ENCODE results near the gene HIVEP3. TPM values are rescaled to one million over a fixed set of nuclear protein-coding genes. Genes with fewer than 3 reads are reported as not detected.

HIVEP3 gene
- total RNA-seq, 1 experiment from 2014 or later = 0.32 TPM

DNA sequence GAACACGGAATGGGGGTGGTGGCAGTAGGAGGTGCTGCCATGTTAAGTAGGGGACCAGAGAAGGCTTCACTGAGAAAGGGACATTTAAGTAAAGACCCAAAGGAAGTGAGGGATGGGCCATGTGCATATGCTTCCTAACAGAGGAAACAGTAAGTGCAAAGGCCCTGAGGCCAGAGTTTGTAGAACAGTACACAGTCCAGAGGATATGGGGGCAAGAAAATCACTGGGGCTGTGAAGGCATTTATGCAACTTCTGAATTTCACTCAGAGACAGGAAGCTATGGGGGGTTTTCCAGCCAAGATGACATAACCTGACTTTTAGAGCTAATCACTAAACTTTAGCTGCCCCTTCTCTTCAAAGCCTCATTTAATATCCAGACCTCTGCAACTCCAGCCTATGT, 231.7 kb downstream of the HIVEP3 start:
- in situ Hi-C loops (cut with HindIII; ENCODE audit: low pct_unique_long_range_greater_than_20kb, low sequenced_read_pairs) = no loop called here
- no peak for DNase-seq (ENCODE audit: low read depth, low spot score)

DNA sequence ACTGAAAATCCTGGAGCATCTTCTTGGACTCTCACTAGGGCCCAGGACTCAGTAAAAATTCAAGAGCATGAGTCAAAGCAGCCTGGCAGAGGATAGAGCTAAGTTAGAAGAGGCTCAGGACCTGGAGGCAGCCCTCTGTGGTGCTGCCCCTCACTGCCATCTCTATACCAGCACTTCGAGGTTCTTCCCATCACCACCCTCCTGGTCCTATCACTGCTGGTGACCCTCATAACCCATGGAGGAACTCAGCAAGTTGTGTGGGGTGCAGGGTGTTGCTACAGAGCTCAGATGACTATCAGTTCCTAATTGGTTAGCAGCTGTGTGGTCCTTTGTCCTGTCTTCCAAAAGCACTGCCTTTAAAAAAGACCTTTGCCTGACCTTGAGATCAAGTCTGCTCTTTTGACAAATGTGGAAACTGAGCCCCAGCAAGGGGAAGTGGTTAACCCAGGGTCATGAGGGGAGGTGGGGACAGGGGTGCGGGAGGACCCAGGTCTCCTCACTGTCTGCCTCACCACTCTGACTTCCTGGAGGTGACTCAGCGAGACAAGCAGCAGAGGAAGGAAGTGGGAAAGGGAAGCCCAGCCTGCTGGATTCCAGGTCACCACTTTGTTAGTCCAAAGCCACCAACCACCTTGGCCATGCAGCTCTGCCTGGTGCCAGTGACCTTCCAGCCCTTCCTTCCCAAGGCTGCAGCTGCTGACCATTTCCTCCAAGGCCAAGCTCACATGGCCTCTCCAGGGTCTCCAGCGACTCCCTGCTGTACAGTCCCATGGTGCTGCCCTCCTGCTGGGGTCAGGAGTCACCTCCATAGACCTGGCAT, 234.8 kb downstream of the HIVEP3 start:
- in situ Hi-C loops (cut with HindIII; ENCODE audit: low pct_unique_long_range_greater_than_20kb, low sequenced_read_pairs) = no loop called here
- no peak for DNase-seq (ENCODE audit: low read depth, low spot score)

DNA sequence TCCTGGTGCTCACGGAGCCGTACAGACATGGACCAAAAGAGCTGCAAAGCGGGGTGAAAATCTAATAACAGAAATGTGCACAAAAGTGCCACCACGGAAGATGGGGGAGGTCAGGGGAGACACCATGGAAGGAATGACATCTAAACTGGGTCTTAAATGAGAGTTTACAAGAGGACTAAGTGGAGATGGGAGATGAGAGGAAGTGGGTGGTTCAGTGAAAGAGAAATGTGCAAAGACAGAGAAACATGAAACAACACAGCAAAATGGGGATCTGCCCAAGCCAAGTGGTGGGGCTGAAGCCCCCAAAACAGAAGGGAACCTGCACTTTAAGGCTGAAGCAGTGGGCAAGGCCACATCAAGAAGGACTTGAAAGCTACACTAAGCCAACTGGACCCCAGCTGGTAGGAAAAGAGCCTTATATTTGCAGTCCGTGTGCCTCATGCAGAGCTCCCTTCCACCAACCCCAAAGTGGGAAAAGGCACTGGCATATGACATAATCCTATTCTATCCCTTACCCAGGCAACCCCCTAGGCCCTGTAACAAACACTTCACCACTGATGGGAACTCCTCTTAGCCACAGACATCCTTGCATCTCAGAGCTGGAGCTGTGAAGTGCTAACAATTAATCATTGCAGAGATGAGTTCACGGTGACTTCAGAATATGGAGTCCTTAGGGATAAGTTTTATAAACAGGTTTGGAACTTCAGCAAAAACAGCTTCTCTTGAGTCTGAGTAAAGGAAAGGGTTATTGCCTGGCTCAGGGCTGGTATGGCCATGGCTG, 235.7 kb downstream of the HIVEP3 start:
- no peak for DNase-seq (ENCODE audit: low read depth, low spot score)
- in situ Hi-C loops (cut with HindIII; ENCODE audit: low pct_unique_long_range_greater_than_20kb, low sequenced_read_pairs) = no loop called here

DNA sequence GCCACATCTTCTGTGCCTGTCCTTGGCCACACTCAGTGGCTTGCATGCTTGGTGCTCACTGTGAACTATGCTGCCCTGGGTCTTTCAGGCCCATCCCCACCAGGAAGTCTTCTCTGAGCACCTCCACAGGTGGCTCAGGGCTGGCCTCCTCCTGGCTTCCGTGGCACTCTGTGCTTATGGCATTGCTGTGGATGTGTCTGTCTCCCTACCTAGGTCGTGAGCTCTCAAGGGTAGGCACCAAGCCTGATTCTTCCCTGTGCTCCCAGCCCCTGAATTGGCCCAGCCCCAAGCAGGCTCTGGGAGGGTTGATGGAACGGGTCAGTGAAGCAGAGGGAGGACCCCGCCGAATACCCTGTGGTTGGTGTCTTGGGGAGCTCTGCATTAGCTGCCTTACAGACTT, 236.6 kb downstream of the HIVEP3 start:
- in situ Hi-C loops (cut with HindIII; ENCODE audit: low pct_unique_long_range_greater_than_20kb, low sequenced_read_pairs) = no loop called here
- DNase-seq (ENCODE audit: low read depth, low spot score) = no peak

DNA sequence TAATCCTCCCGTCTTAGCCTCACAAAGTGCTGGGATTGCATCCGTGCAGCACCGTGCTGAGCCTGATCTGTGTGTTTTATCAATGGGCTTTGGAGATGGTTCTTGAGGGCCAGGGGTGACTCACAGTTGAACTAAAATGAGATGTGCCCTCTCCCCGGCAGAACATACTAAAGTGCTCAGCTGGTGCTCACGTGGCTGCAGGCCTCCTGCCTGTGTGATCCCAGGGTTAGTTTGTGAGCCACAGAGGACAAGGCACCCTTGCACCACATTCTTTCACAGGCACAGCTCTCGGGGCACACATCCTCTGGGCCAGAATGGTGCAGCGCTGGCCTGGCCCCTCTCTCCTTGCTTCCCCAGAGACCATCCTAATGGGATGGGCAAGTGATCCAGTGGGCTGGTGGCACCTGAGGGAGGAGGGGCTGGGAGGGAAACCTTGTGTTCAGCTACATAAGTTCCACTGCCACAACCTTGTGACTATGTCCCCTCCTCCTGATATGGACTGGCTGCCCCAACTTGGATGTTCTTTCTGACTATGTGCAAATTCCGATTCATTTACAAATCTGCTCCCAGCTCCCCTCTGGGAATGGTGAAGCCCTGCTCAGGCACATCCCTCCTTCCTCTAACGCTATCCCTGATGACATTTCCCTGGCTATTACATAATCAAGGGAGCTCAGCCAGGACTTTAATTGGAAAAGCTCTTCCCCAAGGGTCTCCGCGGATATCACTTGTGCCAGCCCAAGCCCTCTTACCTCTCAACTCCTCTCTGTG, 237.2 kb downstream of the HIVEP3 start:
- peak; percentile 48 for DNase-seq (ENCODE audit: low read depth, low spot score)
- in situ Hi-C loops (cut with HindIII; ENCODE audit: low pct_unique_long_range_greater_than_20kb, low sequenced_read_pairs) = no loop called here

DNA sequence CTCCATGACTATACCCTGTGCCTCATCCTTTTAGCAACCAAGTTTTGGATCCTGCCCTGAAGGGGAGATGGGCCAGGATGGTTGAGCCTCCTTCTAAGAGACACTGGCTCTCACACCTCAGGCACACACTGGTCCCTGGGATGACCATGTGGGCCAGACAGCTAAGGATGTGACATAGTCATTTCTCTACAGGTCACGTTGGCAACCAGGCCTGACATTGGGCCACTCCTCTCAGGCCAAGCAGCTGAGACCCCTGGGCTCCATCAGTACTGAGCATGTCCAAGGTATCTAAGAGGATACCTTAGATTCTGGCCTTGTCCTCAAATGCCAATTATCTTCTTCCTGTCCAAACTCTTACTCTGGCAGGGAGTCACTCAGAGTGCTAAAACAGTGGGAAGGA, 238.7 kb downstream of the HIVEP3 start:
- in situ Hi-C loops (cut with HindIII; ENCODE audit: low pct_unique_long_range_greater_than_20kb, low sequenced_read_pairs) = no loop called here
- DNase-seq (ENCODE audit: low read depth, low spot score) = no peak

DNA sequence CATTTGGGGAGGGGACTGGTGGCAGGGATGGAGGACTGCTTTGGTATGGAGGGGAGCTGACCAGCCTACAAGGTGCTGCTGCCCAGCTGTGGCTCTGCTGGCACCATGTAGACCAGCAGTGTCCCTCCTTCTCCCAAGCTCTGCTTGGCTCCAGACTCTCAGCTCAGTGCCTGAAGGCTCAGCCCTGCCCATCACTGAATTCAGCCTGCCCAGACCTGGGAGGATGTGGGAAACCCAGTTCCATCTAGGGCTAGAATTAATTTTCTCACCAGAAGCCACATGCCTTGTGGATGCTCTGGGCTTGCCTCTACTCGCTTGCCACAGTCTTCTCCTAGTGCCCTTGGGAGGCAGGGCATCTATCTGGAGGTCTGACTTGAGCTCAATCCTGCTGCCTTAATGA, 239.2 kb downstream of the HIVEP3 start:
- no peak for DNase-seq (ENCODE audit: low read depth, low spot score)
- in situ Hi-C loops (cut with HindIII; ENCODE audit: low pct_unique_long_range_greater_than_20kb, low sequenced_read_pairs) = no loop called here

DNA sequence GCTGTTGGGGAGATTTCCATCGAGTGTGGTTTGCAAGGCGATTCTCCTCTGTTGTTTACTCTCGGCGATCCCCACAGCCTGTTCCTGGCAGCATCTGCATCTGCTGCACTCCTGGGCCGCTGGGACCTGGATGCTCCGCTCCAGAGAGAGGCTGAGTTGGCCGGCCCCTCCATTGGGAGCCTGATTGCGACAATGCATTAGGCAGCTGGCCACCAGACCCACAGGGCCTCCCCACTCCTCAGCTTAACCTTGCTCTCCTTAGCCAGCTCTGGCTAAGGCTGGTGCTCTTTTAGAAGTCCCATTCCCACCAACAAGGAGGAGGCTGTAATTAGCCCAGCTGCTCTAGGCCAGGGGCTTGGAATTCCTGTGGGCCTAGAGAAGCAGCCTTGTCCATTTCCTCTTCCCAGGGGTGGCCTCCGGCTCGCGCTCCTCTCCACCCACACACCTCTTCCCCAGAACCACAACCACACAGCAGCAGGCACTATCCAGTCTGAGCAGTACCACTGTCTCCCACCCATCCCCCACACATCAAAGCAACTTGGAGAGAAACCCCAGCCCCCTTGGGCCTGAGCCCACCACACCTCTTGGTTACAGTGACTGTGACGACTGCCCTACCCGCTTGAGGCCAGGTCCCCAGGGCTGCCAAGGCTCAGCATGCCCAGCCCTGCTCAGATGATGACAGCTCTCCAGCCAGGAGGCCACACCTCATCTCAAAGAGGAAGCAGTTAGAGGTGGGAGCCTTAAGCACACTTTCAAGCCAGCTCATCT, 240.4 kb downstream of the HIVEP3 start:
- DNase-seq (ENCODE audit: low read depth, low spot score) = no peak
- in situ Hi-C loops (cut with HindIII; ENCODE audit: low pct_unique_long_range_greater_than_20kb, low sequenced_read_pairs) = no loop called here

DNA sequence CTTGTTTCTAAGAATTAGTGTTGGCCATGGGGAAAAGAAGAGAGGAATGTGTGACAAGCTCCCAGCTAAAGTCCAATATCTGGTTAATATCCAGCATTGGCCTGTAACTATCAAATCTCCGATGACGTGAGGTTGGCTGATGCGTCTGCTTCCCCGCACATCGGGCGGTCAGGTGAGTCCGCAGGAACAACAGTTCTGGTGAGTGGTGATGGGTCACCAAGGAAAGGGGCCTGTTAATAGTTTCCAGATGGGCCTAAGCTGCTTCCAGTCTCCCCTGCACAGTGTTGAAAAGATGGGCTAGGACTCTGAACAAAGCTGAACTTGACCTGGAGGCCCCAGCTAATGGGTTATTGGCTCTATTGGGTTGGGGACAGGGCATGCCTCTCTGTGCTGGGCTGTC, 241.1 kb downstream of the HIVEP3 start:
- DNase-seq (ENCODE audit: low read depth, low spot score) = no peak
- in situ Hi-C loops (cut with HindIII; ENCODE audit: low pct_unique_long_range_greater_than_20kb, low sequenced_read_pairs) = no loop called here

DNA sequence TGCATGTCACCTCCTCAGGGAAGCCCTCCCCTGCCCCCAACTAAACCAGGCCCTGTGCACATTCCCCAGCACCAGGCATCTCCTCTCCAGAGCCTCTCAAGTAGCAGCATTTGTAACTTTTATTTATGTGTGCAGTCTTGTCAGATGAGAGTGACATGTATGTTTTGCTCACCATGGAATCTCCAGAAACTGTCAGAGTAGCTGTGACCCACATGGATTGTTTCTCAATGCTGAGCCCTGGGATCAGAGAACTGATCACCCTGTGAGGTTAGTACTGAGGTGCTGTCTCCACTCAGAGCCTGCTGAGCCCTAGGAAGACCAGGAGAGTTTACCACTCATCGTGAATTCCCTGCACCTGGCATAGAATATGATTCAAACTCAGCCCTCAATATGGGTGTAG, 243.3 kb downstream of the HIVEP3 start:
- no peak for DNase-seq (ENCODE audit: low read depth, low spot score)

DNA sequence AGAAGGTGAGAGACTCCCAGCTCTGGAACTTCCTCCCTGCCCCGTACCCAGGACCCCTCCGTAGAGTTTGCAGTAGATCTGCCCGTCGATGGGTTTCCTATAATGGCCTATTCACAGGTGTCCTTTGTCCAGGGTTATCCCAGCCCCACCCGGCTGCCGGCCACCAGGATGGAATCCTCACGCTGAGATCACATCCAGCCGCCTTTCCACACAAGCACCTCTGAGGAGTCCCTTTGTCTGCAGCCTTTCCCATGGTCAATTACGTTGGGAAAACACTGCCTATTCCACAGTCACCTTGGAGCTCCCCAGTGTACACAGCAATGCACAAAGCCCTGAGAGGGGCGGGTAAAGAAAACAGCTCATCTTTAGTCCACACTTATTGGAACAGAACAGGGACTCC, 244.2 kb downstream of the HIVEP3 start:
- in situ Hi-C loops (cut with HindIII; ENCODE audit: low pct_unique_long_range_greater_than_20kb, low sequenced_read_pairs) = no loop called here
- no peak for DNase-seq (ENCODE audit: low read depth, low spot score)

More for the DNA sequence above, 243.3 kb downstream of the HIVEP3 start:
- in situ Hi-C loops (cut with HindIII; ENCODE audit: low pct_unique_long_range_greater_than_20kb, low sequenced_read_pairs) = no loop called here

DNA sequence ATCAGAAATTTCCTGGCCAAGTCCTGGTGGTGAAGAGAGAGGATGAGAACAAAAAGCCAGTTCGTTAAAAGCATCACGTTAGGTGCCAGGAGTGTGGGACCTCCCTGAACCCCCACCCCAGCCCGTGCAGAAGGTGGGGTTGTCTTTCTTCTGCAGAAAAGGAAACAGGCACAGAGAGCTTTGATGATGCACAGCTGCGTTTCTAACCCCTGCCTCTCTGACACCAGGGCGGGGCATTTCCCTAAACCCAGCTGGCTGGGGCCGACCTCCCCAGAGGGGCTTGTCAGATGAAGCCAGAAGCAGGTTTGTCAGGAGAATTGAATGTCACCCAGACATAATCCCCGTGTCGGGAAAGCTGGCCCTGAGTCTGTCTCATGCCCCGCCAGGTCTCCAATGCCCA, 244.9 kb downstream of the HIVEP3 start:
- DNase-seq (ENCODE audit: low read depth, low spot score) = no peak
- in situ Hi-C loops (cut with HindIII; ENCODE audit: low pct_unique_long_range_greater_than_20kb, low sequenced_read_pairs) = no loop called here

DNA sequence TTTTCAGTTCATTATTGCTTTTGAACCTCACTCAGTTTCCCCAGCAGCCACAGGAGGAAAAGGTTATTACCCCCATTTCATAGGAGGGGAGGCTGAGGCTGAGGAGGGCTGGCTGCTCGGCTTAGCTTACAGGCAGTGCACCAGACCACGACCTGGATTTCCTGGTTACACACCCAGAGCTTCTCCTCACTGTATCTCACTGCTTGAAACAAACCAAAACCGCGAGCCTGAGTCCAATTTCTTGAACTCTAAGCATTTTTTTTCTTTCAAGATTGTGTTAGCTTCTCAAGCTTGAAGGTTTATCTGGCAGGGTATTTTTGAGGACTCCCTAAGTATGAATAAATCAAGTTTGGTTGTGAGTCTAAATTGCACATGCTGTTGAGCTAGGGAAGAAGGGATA, 245.3 kb downstream of the HIVEP3 start:
- no peak for DNase-seq (ENCODE audit: low read depth, low spot score)
- in situ Hi-C loops (cut with HindIII; ENCODE audit: low pct_unique_long_range_greater_than_20kb, low sequenced_read_pairs) = no loop called here

DNA sequence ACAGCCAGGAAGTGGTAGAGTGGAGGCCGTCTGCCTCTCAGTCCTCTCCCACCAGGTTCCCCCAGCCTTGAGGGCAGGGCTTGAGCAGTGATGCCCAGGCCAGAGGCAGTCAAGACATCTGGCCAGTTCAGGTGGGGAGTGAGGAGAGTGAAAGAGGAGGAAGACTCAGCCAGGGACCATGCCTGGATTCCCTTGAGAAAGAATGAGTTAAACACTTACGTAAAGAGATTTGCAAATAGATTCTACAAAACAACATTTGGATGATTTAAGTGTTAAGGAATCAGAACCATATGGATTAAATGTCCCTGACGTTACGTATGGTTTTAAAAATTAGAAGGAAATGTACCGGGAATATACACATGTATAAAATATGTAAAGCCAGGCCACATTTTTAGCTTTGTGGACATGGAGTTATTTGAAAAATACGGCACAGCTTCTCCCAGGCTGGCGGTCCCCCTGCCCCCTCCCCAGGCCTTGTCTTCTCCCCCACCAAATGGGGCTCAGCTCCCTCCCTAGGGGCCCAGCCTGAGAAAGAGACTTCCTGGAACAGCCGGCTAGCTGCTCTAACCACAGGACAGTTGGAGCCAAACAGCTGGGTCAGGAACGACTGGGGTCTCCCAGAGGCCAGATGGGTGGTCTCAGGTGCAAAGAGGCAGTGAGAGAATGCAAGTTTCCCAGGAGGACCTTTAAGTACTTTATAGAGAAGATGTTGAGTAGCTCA, 245.9 kb downstream of the HIVEP3 start:
- in situ Hi-C loops (cut with HindIII; ENCODE audit: low pct_unique_long_range_greater_than_20kb, low sequenced_read_pairs) = no loop called here
- DNase-seq (ENCODE audit: low read depth, low spot score) = no peak

DNA sequence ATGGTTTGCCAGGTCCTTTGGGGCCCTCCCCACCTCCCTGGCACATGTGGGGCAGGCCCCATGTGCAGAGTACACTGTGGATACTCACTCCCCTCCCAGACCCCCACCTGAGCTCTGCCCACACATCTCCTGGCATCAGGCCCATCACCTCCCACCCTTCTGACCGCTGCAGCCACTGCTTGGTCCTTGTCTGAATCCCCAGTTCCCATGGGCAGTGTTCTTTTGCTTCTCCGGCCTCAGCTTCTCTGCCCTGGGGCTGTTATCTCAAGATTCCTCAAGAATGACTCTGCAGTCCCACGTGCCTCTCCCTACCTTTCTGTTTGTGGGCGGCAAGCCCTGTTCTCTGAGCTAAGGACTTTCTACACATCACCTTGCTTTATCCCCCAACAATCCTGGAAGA, 246.5 kb downstream of the HIVEP3 start:
- DNase-seq (ENCODE audit: low read depth, low spot score) = peak; percentile 34
- in situ Hi-C loops (cut with HindIII; ENCODE audit: low pct_unique_long_range_greater_than_20kb, low sequenced_read_pairs) = no loop called here

DNA sequence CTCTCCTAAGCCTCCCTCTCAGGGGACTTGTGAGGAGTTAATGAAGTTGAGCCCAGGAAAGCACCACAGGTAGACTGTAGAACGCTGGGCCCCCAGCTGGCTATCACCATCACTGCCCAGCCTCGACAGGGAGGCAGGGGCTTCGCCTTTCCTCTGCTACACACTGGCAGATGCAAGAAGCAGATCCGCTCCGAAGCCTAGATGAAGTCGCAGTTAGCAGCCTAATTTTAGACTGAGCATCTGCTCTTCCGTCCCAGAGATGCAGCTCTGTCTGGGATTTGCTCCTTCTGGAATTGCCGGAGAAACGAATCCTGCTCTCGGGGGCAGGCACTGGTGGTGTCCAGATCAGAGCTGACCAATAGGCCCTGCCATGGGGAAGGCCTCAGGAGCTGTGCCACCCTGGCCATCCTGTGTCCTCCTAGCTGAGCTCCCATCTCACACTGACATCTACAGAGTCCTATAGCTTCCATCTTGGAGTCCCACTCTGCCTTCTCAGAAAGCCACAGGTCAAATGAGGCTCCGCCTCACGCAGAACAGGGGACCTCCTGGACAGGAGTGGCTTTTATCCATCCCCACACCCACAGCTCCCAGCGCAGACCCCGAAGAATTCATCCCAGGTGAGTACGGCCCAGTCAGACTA, 247.5 kb downstream of the HIVEP3 start:
- in situ Hi-C loops (cut with HindIII; ENCODE audit: low pct_unique_long_range_greater_than_20kb, low sequenced_read_pairs) = no loop called here
- DNase-seq (ENCODE audit: low read depth, low spot score) = no peak
